NCI-H1436 treated with DMSO at 0.1 percent for 48 hours (cell line): ENCODE results near the gene BACE2.

Source experiments
- DNase-seq: peaks from one replicate; lab custom pipeline; 2025; lab: John Stamatoyannopoulos, UW

The BACE2 gene

DNA sequence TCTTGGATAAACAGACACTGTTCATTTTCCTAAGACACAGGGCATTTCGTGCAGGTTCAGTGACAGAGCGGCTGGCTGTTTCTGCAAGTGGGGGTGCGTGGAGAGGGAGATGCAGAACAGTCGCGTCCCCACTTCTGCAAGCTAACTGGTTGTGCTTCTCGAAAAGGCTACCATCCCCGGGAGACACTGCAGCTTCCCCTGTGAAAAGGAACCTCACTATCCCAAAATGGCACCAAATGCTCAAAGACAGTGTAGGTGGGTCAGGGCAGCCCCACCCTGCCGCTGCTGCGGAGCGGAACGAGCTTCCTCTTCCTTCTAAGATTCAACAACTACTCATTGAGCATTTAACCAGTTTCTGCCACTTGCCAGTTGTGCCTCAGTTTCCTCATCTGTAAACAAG lies 19.2 kb upstream of the BACE2 start:
- no peak for DNase-seq

DNA sequence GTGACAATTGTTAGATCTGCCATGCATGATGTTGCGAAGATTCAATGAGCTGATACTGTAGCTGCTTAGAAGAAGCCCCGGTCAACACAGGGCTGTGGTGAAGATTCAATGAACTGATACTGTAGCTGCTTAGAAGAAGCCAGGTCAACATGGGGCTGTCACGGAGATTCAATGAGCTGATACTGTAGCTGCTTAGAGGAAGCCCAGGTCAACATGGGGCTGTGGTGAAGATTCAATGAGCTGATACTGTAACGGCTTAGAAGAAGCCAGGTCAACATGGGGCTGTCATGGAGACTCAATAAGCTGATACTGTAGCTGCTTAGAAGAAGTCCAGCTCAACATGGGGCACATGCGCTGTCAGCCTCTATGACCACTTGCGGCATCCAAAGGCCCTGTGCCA lies 18.8 kb upstream of the BACE2 start:
- no peak for DNase-seq

DNA sequence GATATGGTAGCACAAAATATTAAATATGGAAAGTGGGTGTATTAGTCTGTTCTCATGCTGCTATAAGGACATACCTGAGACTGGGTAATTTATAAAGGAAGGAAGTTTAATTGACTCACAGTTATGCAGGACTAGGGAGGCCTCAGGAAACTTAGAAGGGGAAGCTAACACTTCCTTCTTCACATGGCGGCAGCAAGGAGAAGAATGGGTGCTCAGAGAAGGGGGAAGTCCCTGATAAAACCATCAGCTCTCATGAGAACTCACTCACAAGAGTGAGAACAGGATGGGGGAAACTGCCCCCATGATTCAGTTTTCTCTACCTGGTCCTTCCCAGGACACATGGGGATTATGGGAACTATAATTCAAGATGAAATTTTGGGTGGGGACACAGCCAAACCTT lies 15.8 kb upstream of the BACE2 start:
- no peak for DNase-seq

DNA sequence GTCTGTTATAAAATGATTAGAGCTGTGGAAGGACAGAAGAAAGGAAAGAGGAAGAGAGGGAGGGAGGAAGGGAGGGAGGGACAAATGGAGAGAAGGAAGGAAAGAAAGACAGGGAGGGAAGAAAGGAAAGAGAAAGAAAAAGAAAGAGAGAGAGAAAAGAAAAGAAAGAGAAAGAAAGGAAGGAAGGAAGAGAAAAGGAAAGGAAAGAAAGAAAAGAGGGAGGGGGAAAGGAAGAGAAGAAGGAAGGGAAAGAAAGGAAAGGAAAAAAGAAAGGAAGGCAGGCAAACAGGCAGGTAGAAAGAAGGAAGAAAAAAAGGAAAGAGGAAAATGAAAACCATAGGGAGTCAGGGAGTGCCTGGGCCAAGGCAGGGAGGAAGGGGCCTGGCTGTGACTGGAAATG lies 14.5 kb upstream of the BACE2 start:
- no peak for DNase-seq

DNA sequence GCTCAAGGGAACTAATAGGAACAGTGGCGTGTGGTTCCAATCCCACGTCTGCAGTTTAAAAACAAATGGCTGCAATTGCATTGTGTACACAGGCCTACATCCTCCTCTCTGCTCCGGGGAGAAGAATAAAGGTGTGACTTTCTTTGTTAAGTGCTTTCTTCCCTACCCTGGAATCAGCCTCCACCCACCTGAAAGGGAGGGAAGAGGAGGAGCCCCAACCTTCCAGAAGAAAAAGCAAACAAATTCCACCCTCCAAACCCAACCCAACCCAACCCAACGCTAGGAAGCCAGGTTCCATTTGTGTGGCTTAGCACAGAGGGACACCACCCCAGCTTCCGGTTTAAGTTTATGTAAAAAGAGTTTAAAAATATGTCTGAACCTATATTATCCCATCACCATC lies 11.8 kb upstream of the BACE2 start:
- no peak for DNase-seq

DNA sequence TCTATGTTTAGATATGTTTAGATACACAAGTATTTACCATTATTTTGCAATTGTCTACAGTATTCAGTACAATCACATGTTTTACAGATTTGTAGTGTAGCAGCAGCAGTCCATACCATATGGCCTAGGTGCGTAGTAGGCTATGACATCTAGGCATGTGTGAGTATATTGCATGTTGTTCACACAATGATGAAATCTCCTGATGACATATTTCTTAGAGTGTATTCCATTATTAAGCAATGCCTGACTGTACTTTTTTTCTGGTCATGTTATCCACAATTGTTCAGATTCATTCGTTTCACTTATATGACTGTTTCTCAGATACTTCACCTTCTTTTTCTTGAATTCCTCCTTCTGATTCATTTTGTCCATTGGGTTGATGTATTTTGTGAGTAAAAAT lies 9.9 kb upstream of the BACE2 start:
- no peak for DNase-seq

DNA sequence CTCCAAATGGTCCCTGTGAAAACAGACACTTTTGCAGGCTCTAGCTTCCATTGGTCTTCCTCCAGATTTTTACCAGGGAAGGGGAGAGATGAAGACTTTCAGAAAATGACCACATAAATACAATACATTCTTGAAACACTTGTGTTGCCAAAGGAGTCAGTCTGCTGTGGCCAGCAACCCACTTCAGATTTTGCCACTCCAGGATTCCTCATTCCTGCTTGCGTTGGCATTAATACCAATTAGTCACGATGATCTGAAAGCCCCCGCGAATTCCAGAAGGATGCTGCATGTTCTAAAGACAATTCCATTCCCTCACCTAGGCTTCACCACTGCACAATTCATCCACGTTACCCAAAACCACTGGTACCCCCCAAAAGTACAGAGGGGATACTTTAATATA lies 7.9 kb upstream of the BACE2 start:
- DNase-seq, result no peak

DNA sequence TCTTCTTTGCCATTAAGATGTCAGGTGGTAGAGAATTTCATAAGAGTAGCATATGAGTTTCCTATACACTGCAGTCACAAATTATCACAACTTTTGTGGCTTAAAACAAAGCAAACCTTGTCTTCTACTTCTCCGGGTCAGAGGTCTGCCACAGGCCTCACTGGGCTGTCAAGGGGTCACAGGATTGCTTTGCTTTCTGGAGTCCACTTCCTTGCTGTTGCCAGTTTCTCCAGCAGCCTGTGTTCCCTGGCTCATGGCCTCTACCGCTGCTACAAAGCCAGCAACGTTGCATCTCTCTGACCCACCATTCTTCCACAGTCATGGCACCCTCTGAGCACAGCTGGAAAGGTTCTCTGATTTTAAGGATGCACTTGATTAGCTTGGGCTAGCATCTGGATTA lies 6.5 kb upstream of the BACE2 start:
- DNase-seq, result no peak

DNA sequence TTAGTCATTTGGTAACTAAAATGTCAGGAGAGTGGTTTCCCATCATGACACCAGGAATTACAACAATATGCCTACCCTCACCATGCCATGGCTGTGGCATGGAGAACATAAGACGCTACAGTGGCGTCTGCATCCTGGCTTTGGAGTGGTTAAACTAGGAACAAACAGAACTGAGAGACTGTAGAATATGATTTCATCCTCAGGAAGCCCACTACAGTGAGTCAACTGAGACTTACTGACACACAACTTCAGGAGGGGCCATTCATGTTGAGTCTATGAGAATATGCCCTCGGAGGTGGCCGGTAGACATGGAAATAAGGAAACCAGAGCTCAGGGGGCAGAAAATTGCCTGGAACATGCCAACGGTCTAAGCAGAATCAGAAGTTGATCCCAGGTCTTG lies 5.9 kb upstream of the BACE2 start:
- no peak for DNase-seq

DNA sequence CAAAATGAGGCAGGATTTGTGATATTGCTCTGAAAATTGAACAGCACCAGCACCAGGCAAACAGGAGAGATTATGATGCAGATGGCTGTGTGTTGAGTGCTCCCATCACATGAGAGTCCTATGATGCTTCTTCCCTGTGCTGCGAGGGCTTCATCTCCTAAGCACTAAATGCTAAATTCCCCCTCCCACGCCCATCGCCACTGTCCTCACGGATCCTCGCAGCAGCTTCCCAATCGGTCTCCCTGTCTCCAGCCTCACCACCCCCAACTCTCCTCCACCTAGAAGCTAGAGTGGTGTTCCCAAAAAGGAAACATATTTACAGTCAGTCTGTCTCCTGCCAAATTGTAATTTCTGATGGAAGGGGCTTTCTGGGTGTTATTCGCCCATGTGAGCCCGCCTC lies 4.9 kb upstream of the BACE2 start:
- no peak for DNase-seq

DNA sequence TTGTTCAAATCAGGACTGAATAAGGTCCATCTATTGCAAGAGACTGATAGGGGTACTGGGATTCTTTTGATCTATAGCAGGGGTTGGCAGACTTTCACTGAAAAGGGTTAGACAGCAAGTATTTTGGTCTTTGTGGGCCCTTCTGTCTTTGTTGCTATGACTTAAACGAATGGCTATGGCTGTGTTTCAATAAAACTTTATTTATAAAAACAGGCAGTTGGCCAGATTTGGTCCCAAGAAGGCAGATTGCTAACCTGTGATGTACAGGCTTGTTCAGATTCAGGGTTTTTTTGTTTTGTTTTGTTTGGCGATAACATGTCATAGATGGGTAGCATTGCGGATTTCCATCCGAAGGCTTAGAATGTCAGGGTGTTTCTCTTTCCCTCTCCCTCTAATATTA lies 3.9 kb upstream of the BACE2 start:
- DNase-seq, result no peak

DNA sequence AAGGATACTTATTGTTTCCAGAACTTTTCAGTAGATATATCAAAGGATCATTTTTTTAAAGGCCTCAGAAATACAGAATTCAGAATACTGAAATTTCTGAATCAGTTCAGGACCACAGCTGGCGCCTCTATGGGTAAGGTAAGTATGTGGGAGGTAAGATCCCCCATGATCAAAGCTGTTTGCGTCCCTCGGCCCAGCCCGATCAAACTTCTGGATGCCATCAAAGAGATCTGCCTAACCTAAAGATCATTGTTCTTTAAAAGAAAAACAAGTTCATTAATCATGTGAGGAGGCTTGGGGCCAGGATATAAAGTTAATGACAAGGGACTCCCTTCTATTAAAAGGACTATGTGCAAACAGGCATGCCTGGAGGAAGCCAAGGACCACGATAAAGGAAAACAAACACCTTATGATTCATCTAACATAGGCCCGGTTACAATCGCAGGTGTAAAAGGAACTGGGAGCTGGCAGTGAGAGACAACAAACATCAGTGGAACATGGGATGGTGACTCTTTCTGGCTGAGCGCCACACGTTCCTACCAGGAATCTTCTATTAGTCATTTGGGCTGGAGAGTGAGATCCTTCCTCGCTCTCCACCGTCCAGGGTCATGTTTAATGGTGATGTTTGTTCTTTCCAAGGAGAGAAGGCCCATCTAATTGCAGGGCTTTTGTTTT lies 2.8 kb upstream of the BACE2 start:
- no peak for DNase-seq

DNA sequence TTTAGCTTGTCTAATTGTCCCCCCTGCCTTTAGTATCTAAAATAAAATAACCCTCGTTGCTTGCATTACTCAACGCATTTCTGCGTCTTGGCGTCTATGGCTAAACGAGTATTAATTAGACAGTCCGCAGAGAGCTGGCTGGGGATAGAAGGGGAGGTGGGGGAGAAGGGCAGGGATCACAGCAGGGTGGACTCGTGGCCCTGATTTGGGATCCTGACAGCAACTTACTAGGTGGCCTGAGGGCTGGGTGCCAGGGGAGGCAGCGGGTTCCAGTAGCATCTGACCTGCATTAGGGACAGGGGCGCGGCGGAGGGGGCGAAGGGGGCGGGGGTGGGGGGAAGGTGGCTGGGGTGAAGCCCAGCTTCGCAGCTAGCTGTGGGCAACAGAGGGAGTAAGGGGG lies 1.1 kb upstream of the BACE2 start:
- no peak for DNase-seq

DNA sequence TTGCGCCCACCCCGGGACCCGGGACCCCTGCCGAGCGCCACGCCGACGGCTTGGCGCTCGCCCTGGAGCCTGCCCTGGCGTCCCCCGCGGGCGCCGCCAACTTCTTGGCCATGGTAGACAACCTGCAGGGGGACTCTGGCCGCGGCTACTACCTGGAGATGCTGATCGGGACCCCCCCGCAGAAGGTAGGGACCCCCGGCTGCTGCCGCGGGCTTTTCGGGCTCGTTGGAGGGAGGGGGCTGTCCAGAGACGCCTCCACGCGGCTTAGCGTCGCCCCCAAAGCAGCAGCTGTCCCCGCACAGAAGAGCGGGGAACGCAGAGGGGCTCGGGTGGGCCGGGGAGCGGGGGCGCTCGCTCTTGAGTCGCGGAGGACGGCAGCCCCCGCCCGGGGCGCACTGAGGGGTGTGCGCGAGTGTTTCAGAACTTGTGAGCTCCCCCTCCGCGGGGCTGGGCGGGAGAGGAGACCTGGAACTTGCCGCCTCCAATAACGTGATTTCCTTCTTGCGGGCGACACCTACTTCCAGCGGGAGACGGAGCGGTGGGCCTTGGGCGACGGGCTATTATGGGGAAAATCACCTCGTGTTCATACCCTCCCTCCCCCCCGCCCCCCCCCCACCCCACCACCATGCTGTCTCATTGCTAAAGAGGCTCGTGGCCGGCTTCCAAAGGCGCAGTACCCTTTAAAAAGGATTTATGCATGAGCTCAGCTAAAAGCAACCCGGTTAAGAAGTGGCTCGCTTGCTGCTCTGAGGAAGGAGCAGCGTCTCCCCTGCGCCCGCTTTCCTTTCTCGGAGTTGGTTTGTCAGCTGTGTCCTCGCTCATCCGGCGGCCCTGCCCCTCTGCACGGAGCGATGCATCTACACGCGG lies 664 bp downstream of the BACE2 start:
- DNase-seq, result no peak

DNA sequence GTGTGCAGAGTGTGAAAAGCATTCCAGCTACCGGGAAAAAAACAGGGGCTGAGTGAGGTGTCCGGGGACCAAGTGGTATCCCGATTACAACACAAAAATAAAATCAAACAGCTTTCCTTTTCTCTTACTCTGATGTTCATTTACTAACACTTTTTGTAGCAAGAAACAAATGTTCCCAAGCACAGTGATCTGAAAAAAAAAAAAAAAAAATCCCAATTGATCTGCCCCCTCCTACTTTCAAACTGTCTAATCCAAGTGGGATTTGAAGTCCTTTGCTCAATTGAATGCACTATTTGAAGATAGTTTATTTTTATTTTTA lies 1.3 kb downstream of the BACE2 start:
- no peak for DNase-seq

DNA sequence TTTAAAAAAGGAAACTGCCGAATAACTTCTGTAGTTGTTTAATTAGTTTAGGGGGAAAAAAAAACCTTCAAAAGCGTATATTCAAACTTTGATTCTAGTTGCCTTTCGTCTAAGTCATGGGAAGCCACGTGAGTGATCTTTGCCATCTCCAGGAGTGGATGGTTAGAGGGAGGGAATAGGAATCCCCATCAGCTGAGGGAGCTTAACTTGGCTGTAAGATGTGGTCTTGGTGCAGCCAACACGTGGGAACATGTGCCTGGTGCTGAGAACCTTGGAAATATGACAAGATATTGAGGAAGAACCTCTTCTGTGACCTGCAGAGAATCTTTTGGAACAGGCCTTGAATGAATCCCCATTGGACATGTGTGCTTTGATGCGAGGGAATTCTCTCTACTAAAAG lies 1.7 kb downstream of the BACE2 start:
- DNase-seq, result no peak

DNA sequence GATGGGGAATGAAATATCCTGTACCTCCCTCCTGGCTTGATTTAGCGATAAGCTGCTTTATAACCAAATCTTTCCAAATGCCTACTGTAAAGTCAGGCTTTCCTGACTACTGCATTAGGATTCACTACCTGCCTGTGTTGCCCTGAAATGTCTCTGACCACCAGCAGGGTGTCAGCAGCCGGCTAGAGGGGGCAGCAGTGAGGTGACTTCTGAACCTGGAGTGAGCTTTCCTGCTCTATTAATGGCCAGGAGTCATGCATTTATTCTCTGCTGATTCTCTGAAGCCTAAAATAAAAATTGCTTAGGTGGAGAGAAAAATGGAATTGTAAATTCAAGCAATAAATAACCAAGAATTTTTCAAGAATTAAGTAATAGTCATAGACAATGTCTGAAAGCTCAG lies 2.5 kb downstream of the BACE2 start:
- no peak for DNase-seq

DNA sequence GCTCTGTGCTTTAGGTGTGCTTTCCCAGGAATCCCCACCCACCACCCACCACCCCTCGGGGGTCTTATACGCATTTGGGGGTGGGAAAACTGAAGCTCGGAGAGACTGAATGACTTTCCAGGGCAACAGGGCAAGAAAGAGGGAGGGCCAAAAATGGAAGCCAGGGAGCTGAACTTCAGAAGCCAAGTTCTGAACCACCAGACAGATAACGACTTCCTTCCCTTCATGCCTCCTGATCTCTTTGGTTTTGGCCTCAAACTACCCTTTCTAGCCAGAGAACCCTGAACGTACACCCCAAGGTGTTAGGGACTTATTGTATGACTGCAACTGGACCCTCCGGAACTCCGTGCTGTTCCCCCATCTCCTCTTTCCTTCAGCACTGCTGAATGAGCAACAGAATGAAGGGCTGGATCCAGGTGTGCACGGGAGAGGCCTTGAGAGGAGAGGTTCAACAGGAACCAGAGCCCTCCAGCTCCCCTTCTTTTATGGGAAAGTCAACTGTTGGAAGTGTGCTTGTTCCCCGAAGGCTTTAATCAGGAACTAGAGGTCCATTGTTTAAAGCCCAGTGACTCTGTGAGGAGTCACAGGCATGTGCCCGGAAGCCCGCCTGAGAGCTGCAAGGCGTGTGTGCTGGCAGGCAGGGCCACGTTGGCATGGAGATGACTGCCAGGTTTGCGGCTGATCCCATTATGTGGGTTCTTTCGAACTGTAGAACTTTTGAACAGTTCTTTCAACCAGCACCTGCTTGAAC lies 3.1 kb downstream of the BACE2 start:
- no peak for DNase-seq

DNA sequence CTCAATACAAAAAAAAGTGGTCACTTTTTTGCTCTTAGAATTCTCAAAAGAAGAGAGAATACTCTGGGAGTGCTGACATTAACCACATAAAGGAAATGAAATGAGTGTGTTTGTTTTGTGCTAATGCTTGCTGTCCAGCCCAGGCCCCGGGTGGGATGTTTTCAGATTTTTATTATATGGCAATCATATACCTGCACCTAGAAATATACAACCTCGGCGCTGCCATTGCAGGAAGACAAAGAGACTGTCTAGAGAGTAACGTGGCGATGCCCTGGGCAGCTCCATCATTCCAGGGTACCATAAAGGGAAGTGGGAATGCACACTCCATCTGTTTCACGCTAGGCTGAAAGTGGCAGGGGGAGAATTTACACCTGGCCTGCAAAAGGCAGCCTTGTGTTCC lies 7.1 kb downstream of the BACE2 start:
- DNase-seq, result no peak

DNA sequence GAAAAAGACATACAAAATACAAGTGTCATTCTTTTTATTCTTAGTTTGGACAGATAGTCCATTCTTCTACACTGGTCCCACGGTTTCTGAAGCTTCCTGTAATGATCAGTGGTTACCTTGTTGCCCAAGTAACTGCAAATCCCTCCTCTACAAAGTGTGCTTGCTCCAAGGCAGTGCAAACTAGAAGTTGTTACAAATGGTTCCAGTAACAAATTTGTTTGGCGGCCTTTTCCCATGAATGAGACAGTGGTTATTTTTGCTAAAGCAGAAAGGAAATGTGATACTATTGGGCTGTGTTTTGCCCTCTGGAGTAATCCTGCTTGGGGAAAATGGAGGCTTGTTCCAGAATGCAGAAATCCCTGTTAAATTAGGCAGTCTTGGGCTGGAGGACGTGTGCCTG lies 8.9 kb downstream of the BACE2 start:
- DNase-seq, result no peak

DNA sequence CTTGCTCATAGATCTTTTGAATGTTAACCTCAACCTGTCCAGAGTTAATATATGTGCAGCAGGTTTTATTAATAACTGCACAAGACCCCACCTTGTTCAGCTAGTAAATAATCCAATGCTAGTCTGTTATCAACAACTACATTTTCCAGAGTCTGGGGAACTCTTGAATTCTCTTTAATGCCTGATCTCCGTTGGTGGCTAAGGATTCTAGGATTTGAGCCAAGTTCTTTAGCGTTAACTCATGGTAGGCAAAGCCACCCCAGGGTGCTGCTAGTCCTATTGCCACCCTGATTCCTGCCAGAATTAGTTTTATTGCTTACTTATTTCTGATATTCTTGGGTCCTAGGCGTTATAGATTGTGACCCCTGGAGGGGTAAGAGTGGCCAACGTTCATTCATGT lies 12.8 kb downstream of the BACE2 start:
- no peak for DNase-seq

DNA sequence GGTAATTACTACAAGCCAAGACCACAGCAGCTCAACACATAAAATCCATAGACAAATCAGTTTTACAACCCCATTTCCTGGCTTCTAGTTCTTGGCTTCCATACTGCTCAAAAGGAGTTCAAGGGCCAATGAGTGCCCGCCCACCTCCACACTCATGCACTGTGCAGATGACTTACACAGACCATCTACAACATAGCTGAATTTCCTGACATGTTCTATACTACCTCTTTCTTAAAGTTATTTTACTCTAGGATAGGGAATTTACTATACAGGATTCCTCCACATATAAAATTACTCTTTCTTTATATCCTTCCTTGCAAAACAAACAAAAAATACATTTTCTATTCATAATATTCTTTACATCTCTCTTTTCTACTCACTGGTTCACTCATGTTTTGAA lies 14.6 kb downstream of the BACE2 start:
- no peak for DNase-seq

DNA sequence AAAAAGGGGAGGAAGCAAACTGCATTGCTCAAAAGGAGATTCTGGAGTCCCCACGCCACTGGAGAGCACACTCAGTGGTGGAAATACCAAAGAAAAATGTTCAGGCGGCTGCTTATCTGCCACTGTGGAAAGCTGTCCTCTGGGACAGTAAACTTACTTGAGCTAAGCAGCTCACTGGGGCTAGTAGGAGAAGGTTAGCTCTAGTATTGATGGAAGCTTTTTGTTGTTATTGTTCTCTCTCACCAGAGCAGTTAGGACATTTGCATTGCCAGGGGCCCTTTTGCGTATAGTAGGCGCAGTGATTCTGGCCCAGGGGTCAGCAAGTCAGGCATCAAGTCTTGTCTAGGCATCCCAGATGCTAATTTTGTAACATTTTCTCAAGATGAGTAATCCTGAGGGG lies 15.6 kb downstream of the BACE2 start:
- DNase-seq, result no peak
